GM12873 (cell line): ENCODE measurements around the gene PROP1.

ENCODE experiments used
- TF ChIP-seq, protein P1 (sequence below): IDR thresholded peaks from 2 replicates; pipeline ENCODE4 v1.5.1; 2012; ENCODE audit warnings: low read depth, mild to moderate bottlenecking, moderate library complexity, low read length, control low read depth; ENCODE audit not compliant: insufficient read depth; ENCODE audit errors: missing control alignments

Gene PROP1

DNA sequence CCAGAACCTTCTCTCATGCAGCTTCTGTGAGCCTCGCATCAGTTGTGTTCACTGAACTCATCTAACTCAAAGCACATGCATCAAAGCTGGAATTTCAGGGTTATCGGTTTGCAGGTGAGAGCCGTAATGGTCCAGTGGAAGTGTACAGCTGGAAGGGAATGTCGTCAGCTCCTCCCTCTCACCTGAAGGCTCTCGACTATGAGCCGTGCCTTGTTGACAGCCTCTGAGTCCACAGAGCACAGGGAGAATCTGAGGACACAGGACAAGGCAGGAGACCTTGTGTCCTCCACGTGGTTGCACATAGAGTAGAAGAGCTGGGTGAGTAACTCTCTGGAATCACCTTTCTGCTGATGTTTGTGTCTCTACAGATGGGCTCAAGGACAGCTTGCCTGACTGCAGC is 38.8 kb downstream of the PROP1 start:
- TF ChIP-seq, protein P1, sequence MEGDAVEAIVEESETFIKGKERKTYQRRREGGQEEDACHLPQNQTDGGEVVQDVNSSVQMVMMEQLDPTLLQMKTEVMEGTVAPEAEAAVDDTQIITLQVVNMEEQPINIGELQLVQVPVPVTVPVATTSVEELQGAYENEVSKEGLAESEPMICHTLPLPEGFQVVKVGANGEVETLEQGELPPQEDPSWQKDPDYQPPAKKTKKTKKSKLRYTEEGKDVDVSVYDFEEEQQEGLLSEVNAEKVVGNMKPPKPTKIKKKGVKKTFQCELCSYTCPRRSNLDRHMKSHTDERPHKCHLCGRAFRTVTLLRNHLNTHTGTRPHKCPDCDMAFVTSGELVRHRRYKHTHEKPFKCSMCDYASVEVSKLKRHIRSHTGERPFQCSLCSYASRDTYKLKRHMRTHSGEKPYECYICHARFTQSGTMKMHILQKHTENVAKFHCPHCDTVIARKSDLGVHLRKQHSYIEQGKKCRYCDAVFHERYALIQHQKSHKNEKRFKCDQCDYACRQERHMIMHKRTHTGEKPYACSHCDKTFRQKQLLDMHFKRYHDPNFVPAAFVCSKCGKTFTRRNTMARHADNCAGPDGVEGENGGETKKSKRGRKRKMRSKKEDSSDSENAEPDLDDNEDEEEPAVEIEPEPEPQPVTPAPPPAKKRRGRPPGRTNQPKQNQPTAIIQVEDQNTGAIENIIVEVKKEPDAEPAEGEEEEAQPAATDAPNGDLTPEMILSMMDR = no peak
